Endothelial cell of umbilical vein (primary cell): ENCODE results near the gene ANHX. TPM values are rescaled to one million over a fixed set of nuclear protein-coding genes. Genes with fewer than 3 reads are reported as not detected.

ENCODE experiments used
- BruUV-seq: library from RNA; stranded (reverse); fragments of 400-500 nt; replicated peaks from 2 replicates; lab custom pipeline; 2021; lab: Mats Ljungman, UMichigan
- CTCF ChIA-PET: fragments of 300-600, 350-600 bp; sonication (Branson Sonifier 250); formaldehyde crosslinking; loops from one replicate; lab custom pipeline; 2021; ENCODE audit warnings: antibody characterized with exemption, inconsistent platforms; lab: Charles Lee
- POLR2A ChIA-PET: fragments of 300-600, 350-600 bp; sonication (Branson Sonifier 250); formaldehyde crosslinking; loops from one replicate; lab custom pipeline; 2021; ENCODE audit warnings: antibody characterized with exemption, inconsistent platforms; lab: Charles Lee
- DNase-seq: peaks from one replicate; pipeline ENCODE4 v3.0.0-alpha.2; 2011; ENCODE audit warnings: low read depth, low spot score
- FAIRE-seq: peaks from 2 replicates; lab custom pipeline; 2011; peaks lifted over from hg19 to GRCh38; lab: Jason Lieb, UNC
- H2AFZ ChIP-seq: 2 replicates; pipeline ENCODE4 v1.6.0; 2012; ENCODE audit warnings: low read depth, low read length, control low read depth, inconsistent platforms
- H3K27ac ChIP-seq: 2 replicates; pipeline ENCODE4 v1.5.1; 2011; ENCODE audit warnings: low read depth, mild to moderate bottlenecking, control low read depth, low read length, moderate library complexity; ENCODE audit not compliant: insufficient read depth
- H3K27me3 ChIP-seq, 2 experiments: 2 replicates each; pipeline versions ENCODE4 v1.6.0 to v1.6.1; 2011; ENCODE audit warnings: low read length in 2 of 2, mixed read lengths in 1 of 2; ENCODE audit not compliant: control insufficient read depth in 2 of 2, insufficient read depth in 2 of 2
- H3K36me3 ChIP-seq, 2 experiments: 2 replicates in 1 of 2; 3 replicates in 1 of 2; pipeline ENCODE4 v1.5.1; 2011; ENCODE audit warnings: low read length in 2 of 2, mild to moderate bottlenecking in 1 of 2, moderate library complexity in 1 of 2; ENCODE audit not compliant: control insufficient read depth in 2 of 2, insufficient read depth in 2 of 2; ENCODE audit errors: extremely low read depth in 1 of 2
- H3K4me1 ChIP-seq: 3 replicates; pipeline ENCODE4 v1.5.1; 2011; ENCODE audit warnings: mild to moderate bottlenecking, low read length; ENCODE audit not compliant: control insufficient read depth, insufficient read depth; ENCODE audit errors: extremely low read depth
- H3K4me2 ChIP-seq: 2 replicates; pipeline ENCODE4 v1.6.1; 2011; ENCODE audit warnings: low read length, control low read depth, mixed read lengths; ENCODE audit not compliant: insufficient read depth
- H3K4me3 ChIP-seq, 3 experiments: fragments of 200-600 bp in 1 of 3; sonication (generic), shearing (Covaris generic) in 1 of 3; replicated peaks in 1 of 3; 2 replicates each; pipeline ENCODE4 v1.5.1; 2011 to 2016; ENCODE audit warnings: control low read depth in 3 of 3, low read length in 3 of 3, mild to moderate bottlenecking in 2 of 3, inconsistent platforms in 1 of 3, low read depth in 1 of 3, moderate library complexity in 1 of 3; ENCODE audit not compliant: insufficient read depth in 1 of 3
- H3K79me2 ChIP-seq: 2 replicates; pipeline ENCODE4 v1.6.0; 2012; ENCODE audit warnings: low read length, inconsistent platforms; ENCODE audit not compliant: control insufficient read depth, insufficient read depth
- H3K9ac ChIP-seq: replicated peaks from 2 replicates; pipeline ENCODE3; 2011; ENCODE audit warnings: low read length, control low read depth; ENCODE audit not compliant: insufficient read depth; ENCODE audit errors: extremely low read depth
- H3K9me1 ChIP-seq: replicated peaks from 3 replicates; pipeline ENCODE4 v1.6.0; 2011; ENCODE audit warnings: mild to moderate bottlenecking, low read length; ENCODE audit not compliant: control insufficient read depth, insufficient read depth; ENCODE audit errors: extremely low read depth
- H3K9me3 ChIP-seq: replicated peaks from 2 replicates; pipeline ENCODE4 v1.5.1; 2012; ENCODE audit warnings: low read length, inconsistent platforms; ENCODE audit not compliant: control insufficient read depth, insufficient read depth
- H4K20me1 ChIP-seq: replicated peaks from 2 replicates; pipeline ENCODE3; 2011; ENCODE audit warnings: mild to moderate bottlenecking, low read length; ENCODE audit not compliant: control insufficient read depth, insufficient read depth; ENCODE audit errors: extremely low read depth
- EZH2 ChIP-seq: IDR thresholded peaks from 2 replicates; pipeline ENCODE4 v1.6.1; 2012; ENCODE audit warnings: borderline replicate concordance, low read depth, mild to moderate bottlenecking, moderate library complexity, low read length, inconsistent platforms; ENCODE audit not compliant: severe bottlenecking
- FOS ChIP-seq: IDR thresholded peaks from 2 replicates; pipeline ENCODE4 v1.6.1; 2011; ENCODE audit warnings: mild to moderate bottlenecking, low read length, moderate library complexity, borderline replicate concordance; ENCODE audit not compliant: insufficient read depth
- GATA2 ChIP-seq: IDR thresholded peaks from 2 replicates; pipeline ENCODE4 v1.7.0; 2011; ENCODE audit warnings: low read depth, mild to moderate bottlenecking, moderate library complexity, mixed read lengths, low read length; ENCODE audit not compliant: insufficient read length, insufficient read depth
- JUN ChIP-seq: IDR thresholded peaks from 2 replicates; pipeline ENCODE4 v1.6.1; 2011; ENCODE audit warnings: borderline replicate concordance, low read depth; ENCODE audit not compliant: insufficient read length, insufficient read depth
- MYC ChIP-seq: IDR thresholded peaks from one replicate; pipeline ENCODE4 v1.6.1; 2011; ENCODE audit warnings: mild to moderate bottlenecking, low read depth, low read length
- POLR2A ChIP-seq: IDR thresholded peaks from 2 replicates; pipeline ENCODE4 v1.6.1; 2012; ENCODE audit warnings: low read depth, mild to moderate bottlenecking, control low read depth, low read length
- POLR2AphosphoS5 ChIP-seq: IDR thresholded peaks from 2 replicates; pipeline ENCODE4 v1.6.1; 2012; ENCODE audit warnings: low read depth, mild to moderate bottlenecking, control low read depth, low read length, moderate library complexity; ENCODE audit not compliant: insufficient read depth
- dilution Hi-C: fragments of 300-500 bp; cut with MboI; formaldehyde crosslinking; loops from one replicate; pipeline ENCODE4 v1.15.0; 2019; ENCODE audit warnings: low sequenced_read_pairs; ENCODE audit not compliant: extremely low pct_ligation_motif_present
- intact Hi-C: fragments of 100-400 bp; cut with micrococcal nuclease; formaldehyde crosslinking; loops from one replicate; pipeline ENCODE4 v1.10.0; 2022
- polyA plus RNA-seq, 4 experiments: library from polyadenylated mRNA; depleted of rRNA in 3 of 4; stranded (reverse) in 3 of 4; unstranded in 1 of 4; fragments of >200 nt; gene quantifications; 2 replicates each; pipeline versions ENCODE4 v1.2.1 to v1.2.3, GENCODE V29; 2011 to 2012; ENCODE audit warnings: missing spikeins in 1 of 4
- total RNA-seq: library from RNA; stranded (reverse); gene quantifications from 2 replicates; pipeline ENCODE4 v1.2.3, GENCODE V29; 2021
- TF ChIP-seq, protein P1 (sequence below), 2 donors: IDR thresholded peaks; 1 replicate in 1 of 2; 2 replicates in 1 of 2; pipeline ENCODE4 v1.5.1; 2011; ENCODE audit warnings: low read length in 2 of 2, mild to moderate bottlenecking in 2 of 2, moderate library complexity in 2 of 2, control low read depth in 1 of 2, inconsistent platforms in 1 of 2, low read depth in 1 of 2; ENCODE audit not compliant: insufficient read depth in 1 of 2; ENCODE audit errors: extremely low read depth in 1 of 2
- TF ChIP-seq, protein P2 (sequence below): IDR thresholded peaks from 2 replicates; pipeline ENCODE4 v1.6.1; 2011; ENCODE audit not compliant: insufficient read depth, insufficient read length

Gene ANHX
- total and polyA plus RNA-seq, 2 donors (not counting 3 experiments of a cell fraction or from before 2014, with no cell fraction given) = not detected

DNA sequence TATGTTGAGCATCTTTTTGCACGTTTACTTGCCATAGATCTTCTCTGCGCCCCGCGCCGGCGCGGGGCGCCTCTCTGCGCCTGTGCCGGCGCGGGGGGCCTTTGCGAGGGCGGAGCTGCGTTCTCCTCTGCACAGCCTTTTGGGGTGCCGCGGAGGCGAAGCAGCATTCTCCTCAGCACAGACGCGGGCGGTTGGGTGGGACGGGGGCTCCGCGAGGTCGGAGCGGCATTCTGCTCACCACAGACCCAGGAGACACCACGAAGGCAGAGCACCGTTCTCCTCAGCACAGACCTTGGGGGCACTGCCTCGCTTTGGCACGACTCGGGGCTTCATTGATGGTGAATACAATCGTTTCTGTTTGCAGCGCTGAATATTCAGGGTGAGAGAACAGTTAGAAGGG lies 28.5 kb upstream of the ANHX start:
- Histone ChIP-seq H3K36me3 (no peaks in the 10 kb centered on the region), H3K4me2 (no peak overlapping the region), H3K79me2 (no peaks in the 10 kb centered on the region), H3K27ac (no peak overlapping the region), H3K9ac (no peak overlapping the region), H2AFZ (no peak overlapping the region), H3K9me3 (no peaks in the 10 kb centered on the region), H3K4me3 (no peak overlapping the region), H3K4me1 (no peaks in the 10 kb centered on the region), H4K20me1 (no peaks in the 10 kb centered on the region), H3K9me1 (no peaks in the 10 kb centered on the region), H3K27me3 (no peaks in the 10 kb centered on the region)
- dilution Hi-C loops (no loop called here), intact Hi-C loops (no loop called here)
- no peak for TF ChIP-seq FOS
- no peak for TF ChIP-seq JUN
- TF ChIP-seq GATA2 = no peak
- TF ChIP-seq, protein P1, sequence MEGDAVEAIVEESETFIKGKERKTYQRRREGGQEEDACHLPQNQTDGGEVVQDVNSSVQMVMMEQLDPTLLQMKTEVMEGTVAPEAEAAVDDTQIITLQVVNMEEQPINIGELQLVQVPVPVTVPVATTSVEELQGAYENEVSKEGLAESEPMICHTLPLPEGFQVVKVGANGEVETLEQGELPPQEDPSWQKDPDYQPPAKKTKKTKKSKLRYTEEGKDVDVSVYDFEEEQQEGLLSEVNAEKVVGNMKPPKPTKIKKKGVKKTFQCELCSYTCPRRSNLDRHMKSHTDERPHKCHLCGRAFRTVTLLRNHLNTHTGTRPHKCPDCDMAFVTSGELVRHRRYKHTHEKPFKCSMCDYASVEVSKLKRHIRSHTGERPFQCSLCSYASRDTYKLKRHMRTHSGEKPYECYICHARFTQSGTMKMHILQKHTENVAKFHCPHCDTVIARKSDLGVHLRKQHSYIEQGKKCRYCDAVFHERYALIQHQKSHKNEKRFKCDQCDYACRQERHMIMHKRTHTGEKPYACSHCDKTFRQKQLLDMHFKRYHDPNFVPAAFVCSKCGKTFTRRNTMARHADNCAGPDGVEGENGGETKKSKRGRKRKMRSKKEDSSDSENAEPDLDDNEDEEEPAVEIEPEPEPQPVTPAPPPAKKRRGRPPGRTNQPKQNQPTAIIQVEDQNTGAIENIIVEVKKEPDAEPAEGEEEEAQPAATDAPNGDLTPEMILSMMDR (IDR thresholded peaks at IDR 0.05; ENCODE audit: extremely low read depth in 1 of 2, insufficient read depth in 1 of 2, low read depth in 1 of 2, low read length in 2 of 2) = no peak
- no peak for TF ChIP-seq MYC
- TF ChIP-seq, protein P2, sequence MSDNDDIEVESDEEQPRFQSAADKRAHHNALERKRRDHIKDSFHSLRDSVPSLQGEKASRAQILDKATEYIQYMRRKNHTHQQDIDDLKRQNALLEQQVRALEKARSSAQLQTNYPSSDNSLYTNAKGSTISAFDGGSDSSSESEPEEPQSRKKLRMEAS = no peak
- TF ChIP-seq POLR2AphosphoS5 = no peak
- no peak for TF ChIP-seq POLR2A
- no peak for TF ChIP-seq EZH2
- no peak for DNase-seq
- ChIA-PET CTCF (no interaction called here), POLR2A (no interaction called here)
- BruUV-seq = no TSS peak
- no peak for FAIRE-seq
